ENCODE results near the gene RALGPS2. TPM values are rescaled to one million over a fixed set of nuclear protein-coding genes. Genes with fewer than 3 reads are reported as not detected.
"Not testable (repeated sequence)": the region's sequence is repeated elsewhere in the genome, so short reads cannot be mapped to it uniquely, and the experiment has no call there.

Gene RALGPS2
- total and polyA plus RNA-seq, 2 experiments from 2014 or later: 8.1 to 31.2 TPM

GRCh38 chr1:178948676-178949075 lies 223.6 kb downstream of the RALGPS2 start:
- TF ChIP-seq ZNF114 (CRISPR knock-in tag; IDR thresholded peaks at IDR 0.05): no peak
- no peak for TF ChIP-seq POLR2AphosphoS5 (IDR thresholded peaks at IDR 0.05; ENCODE audit: low read depth)
- no peak for TF ChIP-seq EZH2 (IDR thresholded peaks at IDR 0.05; ENCODE audit: low read depth, unreplicated experiment)
- no peak for TF ChIP-seq REST (IDR thresholded peaks at IDR 0.05; ENCODE audit: unreplicated experiment)
- TF ChIP-seq ZNF331 (CRISPR knock-in tag; IDR thresholded peaks at IDR 0.05; ENCODE audit: low read depth): no peak
- no peak for TF ChIP-seq ETS1 (IDR thresholded peaks at IDR 0.05)
- no peak for TF ChIP-seq CREB1 (CRISPR knock-in tag; IDR thresholded peaks at IDR 0.05; ENCODE audit: low read depth)
- TF ChIP-seq EZH2phosphoT487 (IDR thresholded peaks at IDR 0.05; ENCODE audit: unreplicated experiment): no peak
- TF ChIP-seq STAT1 (IDR thresholded peaks at IDR 0.05; ENCODE audit: unreplicated experiment): no peak
- H3K27ac Mint-ChIP-seq: no peak overlapping the region
- H3K4me1 Mint-ChIP-seq: peaks cover 8% of the 10 kb centered on the region; the same call in 2 of the 3 replicates

GRCh38 chr1:178949866-178950265 lies 224.8 kb downstream of the RALGPS2 start:
- ATAC-seq; H3K27me3 ChIP-seq (ENCODE audit: insufficient read depth): not testable (repeated sequence)

More at GRCh38 chr1:178948676-178949075, 223.6 kb downstream of the RALGPS2 start:
- ATAC-seq (no peak), DNase-seq (ENCODE audit: low spot score) (no peak)
- Histone ChIP-seq H3K4me3 (no peak overlapping the region), H3K36me3 (ENCODE audit: insufficient read depth) (no peaks in the 10 kb centered on the region), H3F3A (replicated peaks; ENCODE audit: low read depth) (no peaks in the 10 kb centered on the region), H3K27me3 (ENCODE audit: insufficient read depth) (no peaks in the 10 kb centered on the region), H3K27ac (ENCODE audit: low read depth) (no peak overlapping the region), H3K79me2 (replicated peaks; ENCODE audit: insufficient read depth) (no peaks in the 10 kb centered on the region), H3K9me2 (ENCODE audit: insufficient read depth) (no peaks in the 10 kb centered on the region; the same call in 1 of the 2 replicates), H2AFZ (no peak overlapping the region), H3K4me2 (no peak overlapping the region), H3K4me1 (ENCODE audit: insufficient read depth) (peaks cover 6% of the 10 kb centered on the region), H4K20me1 (replicated peaks; ENCODE audit: insufficient read depth) (no peaks in the 10 kb centered on the region)
- no peaks in the 10 kb centered on the region for H3K36me3 Mint-ChIP-seq (ENCODE audit: low read depth)
- H3K27me3 Mint-ChIP-seq (ENCODE audit: insufficient read depth, low read depth, poor library complexity): peaks cover 7% of the 10 kb centered on the region
- H3K9me3 Mint-ChIP-seq: no peaks in the 10 kb centered on the region; the same call in 2 of the 3 replicates
- no peak overlapping the region for H3K4me3 Mint-ChIP-seq

More at GRCh38 chr1:178949866-178950265, 224.8 kb downstream of the RALGPS2 start:
- not testable (repeated sequence) for DNase-seq (ENCODE audit: low spot score); H3K27me3 Mint-ChIP-seq (ENCODE audit: insufficient read depth, low read depth, poor library complexity); H3K4me2 ChIP-seq; H3K4me3 ChIP-seq; H3K9me3 Mint-ChIP-seq; H3K27ac ChIP-seq (ENCODE audit: low read depth); H3K79me2 ChIP-seq (replicated peaks; ENCODE audit: insufficient read depth); H3K4me1 Mint-ChIP-seq; H2AFZ ChIP-seq; H4K20me1 ChIP-seq (replicated peaks; ENCODE audit: insufficient read depth); H3K27ac Mint-ChIP-seq; H3K36me3 Mint-ChIP-seq (ENCODE audit: low read depth); H3K9me2 ChIP-seq (ENCODE audit: insufficient read depth); H3F3A ChIP-seq (replicated peaks; ENCODE audit: low read depth); H3K4me3 Mint-ChIP-seq; H3K36me3 ChIP-seq (ENCODE audit: insufficient read depth); H3K4me1 ChIP-seq (ENCODE audit: insufficient read depth)

All from GM23338 (cell line).